BJ (cell line): ENCODE data around the gene KCNIP2. TPM values are rescaled to one million over a fixed set of nuclear protein-coding genes. Genes with fewer than 3 reads are reported as not detected.
A peak's percentile ranks its signal among the peaks of the same experiment; 100 is the strongest.

ENCODE experiments used
- CTCF ChIA-PET: fragments of 350-600 bp; formaldehyde crosslinking; extraction: SDS; loops from one replicate; lab custom pipeline; 2021; ENCODE audit warnings: antibody characterized with exemption, inconsistent platforms; lab: Yijun Ruan, JAX
- POLR2A ChIA-PET: fragments of 300-600 bp; sonication (Branson Sonifier 250); formaldehyde crosslinking; extraction: SDS; loops from one replicate; lab custom pipeline; 2021; ENCODE audit warnings: antibody characterized with exemption; lab: Charles Lee
- DNase-seq: peaks from one replicate; pipeline ENCODE4 v3.0.0-alpha.2; 2011; ENCODE audit warnings: low read depth
- H3K27me3 ChIP-seq: 2 replicates; pipeline ENCODE4 v1.6.0; 2011; ENCODE audit warnings: low read length; ENCODE audit not compliant: control insufficient read depth, insufficient read depth
- H3K36me3 ChIP-seq: 2 replicates; pipeline ENCODE4 v1.5.1; 2011; ENCODE audit warnings: low read length; ENCODE audit not compliant: control insufficient read depth, insufficient read depth
- H3K4me3 ChIP-seq: 2 replicates; pipeline ENCODE4 v1.5.1; 2011; ENCODE audit warnings: low read depth, mild to moderate bottlenecking, control low read depth, low read length
- CTCF ChIP-seq: IDR thresholded peaks from 2 replicates; pipeline ENCODE4 v1.5.1; 2011; ENCODE audit warnings: low read depth, mild to moderate bottlenecking, control low read depth, inconsistent platforms, low read length, moderate library complexity; ENCODE audit not compliant: insufficient read depth
- polyA plus RNA-seq: library from polyadenylated mRNA; depleted of rRNA; stranded (reverse); fragments of >200 nt; gene quantifications from 2 replicates; pipeline ENCODE4 v1.2.3, GENCODE V29; 2011

The KCNIP2 gene
- polyA plus RNA-seq, 1 experiment = 0.38 TPM

DNA sequence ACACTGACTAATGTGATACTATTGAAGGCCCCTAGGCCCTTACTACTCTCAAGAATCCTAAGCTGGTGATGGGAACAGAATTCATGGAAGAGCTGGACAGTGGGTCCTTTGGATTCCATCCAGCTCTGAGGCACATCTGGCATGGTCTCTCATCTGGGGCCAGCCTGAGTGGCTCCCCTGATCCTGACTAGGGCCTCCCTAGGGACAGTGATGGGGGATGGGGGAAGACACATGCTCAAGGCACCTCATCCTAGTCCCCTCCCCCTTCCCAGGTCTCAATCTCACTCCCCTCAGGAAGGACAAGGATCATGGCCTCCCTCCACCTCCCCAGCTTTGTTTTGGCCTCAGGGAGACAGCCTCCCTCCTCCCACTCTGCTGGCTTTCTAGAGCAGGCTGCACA is 1.8 kb downstream of the KCNIP2 start:
- ChIA-PET CTCF (interaction anchor here (0.5 to 5.1 kb wide), 32 partner anchors 7 to 241 kb away, joined by 3 to 129 read pairs (median 7); partner anchors contain the start of gene HPS6), POLR2A (no interaction called here)
- no peak for DNase-seq
- Histone ChIP-seq H3K4me3 (no peak overlapping the region), H3K27me3 (no peaks in the 10 kb centered on the region), H3K36me3 (no peaks in the 10 kb centered on the region; the same call in 1 of the 2 replicates)
- TF ChIP-seq CTCF = no peak

GRCh38 chr10:101840741-101841453 is 2.7 kb downstream of the KCNIP2 start:
- peak; percentile 27 for DNase-seq
- TF ChIP-seq CTCF = peak; percentile 99
- H3K4me3 ChIP-seq = peak overlapping the region; percentile 29
- POLR2A ChIA-PET = interaction anchor here (1.4 kb wide), 1 partner anchor 169 kb away, joined by 7 read pairs; no protein-coding TSS in a partner anchor
- H3K36me3 ChIP-seq = no peaks in the 10 kb centered on the region; the same call in 1 of the 2 replicates
- CTCF ChIA-PET = interaction anchor here (0.5 to 5.1 kb wide), 52 partner anchors 8 to 242 kb away, joined by 3 to 129 read pairs (median 5); partner anchors contain the start of gene HPS6
- H3K27me3 ChIP-seq = no peaks in the 10 kb centered on the region

GRCh38 chr10:101840102-101840684 is 3.4 kb downstream of the KCNIP2 start:
- no peak for DNase-seq
- no peaks in the 10 kb centered on the region for H3K27me3 ChIP-seq
- H3K4me3 ChIP-seq = peak overlapping the region; percentile 26
- no peaks in the 10 kb centered on the region; the same call in 1 of the 2 replicates for H3K36me3 ChIP-seq
- ChIA-PET CTCF (interaction anchor here (0.7 to 5.1 kb wide), 46 partner anchors 9 to 243 kb away, joined by 3 to 129 read pairs (median 6); partner anchors contain the start of gene HPS6), POLR2A (interaction anchor here (1.4 kb wide), 1 partner anchor 170 kb away, joined by 7 read pairs; no protein-coding TSS in a partner anchor)
- TF ChIP-seq CTCF = no peak

DNA sequence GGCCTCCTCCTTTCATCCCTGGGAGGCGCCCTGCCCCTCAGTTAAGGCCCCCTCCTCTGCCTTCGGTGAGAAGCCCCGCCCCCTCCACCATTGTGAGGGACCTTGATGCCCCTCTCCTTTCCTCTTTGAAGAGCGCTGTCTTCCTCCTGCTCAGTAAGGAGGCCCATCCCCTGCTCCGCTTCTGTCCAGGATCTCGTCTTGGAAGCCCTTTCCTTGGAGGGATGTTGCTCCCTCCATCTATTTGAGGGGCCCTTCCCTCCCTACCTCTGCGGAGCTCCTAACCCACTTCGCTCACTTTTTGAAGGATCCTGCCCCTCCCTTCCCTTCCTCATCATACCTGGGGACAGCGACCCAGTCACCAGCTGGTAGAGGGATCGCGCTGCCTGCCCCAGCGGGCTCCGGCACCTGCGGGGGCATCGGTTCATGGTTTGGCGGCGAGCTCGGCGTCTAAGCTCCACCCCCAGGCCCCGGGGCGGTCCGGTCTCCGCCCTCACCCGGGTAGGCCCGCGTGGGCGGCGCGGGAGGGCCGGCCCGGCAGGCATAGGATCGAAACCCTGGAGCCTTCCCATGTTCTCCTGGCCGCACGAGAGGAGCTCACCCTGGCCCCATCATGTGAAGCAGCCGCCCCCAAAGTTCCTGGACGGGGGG is 4.1 kb downstream of the KCNIP2 start:
- CTCF ChIA-PET = interaction anchor here (1.2 to 5.1 kb wide), 14 partner anchors 10 to 233 kb away, joined by 3 to 129 read pairs (median 20); no protein-coding TSS in a partner anchor
- DNase-seq = no peak

More for the DNA sequence above, 4.1 kb downstream of the KCNIP2 start:
- Histone ChIP-seq H3K36me3 (no peaks in the 10 kb centered on the region; the same call in 1 of the 2 replicates), H3K4me3 (peak overlapping the region; percentile 26), H3K27me3 (no peaks in the 10 kb centered on the region)
- POLR2A ChIA-PET = interaction anchor here (0.6 kb wide), 1 partner anchor 10 kb away, joined by 11 read pairs; no protein-coding TSS in a partner anchor
- no peak for TF ChIP-seq CTCF
